Hepatocyte (in vitro differentiated cells): ENCODE results near the gene PIGN.

Experiments used
- EZH2 ChIP-seq: fragments of 200-600 bp; sonication (generic); IDR thresholded peaks from 2 replicates; pipeline ENCODE4 v1.6.1; 2016; ENCODE audit warnings: antibody characterized with exemption, mild to moderate bottlenecking, borderline replicate concordance
- EZH2phosphoT487 ChIP-seq: fragments of 200-600 bp; sonication (generic); IDR thresholded peaks from one replicate; pipeline ENCODE4 v1.6.1; 2018; ENCODE audit warnings: antibody characterized with exemption, mild to moderate bottlenecking, low read depth, moderate library complexity; ENCODE audit not compliant: unreplicated experiment, severe bottlenecking
- TF ChIP-seq, protein P1 (sequence below): fragments of 200-600 bp; sonication (generic); IDR thresholded peaks from 2 replicates; pipeline ENCODE4 v1.5.1; 2016; ENCODE audit warnings: antibody characterized with exemption, mild to moderate bottlenecking; ENCODE audit not compliant: poor library complexity

- TF ChIP-seq, protein P1, sequence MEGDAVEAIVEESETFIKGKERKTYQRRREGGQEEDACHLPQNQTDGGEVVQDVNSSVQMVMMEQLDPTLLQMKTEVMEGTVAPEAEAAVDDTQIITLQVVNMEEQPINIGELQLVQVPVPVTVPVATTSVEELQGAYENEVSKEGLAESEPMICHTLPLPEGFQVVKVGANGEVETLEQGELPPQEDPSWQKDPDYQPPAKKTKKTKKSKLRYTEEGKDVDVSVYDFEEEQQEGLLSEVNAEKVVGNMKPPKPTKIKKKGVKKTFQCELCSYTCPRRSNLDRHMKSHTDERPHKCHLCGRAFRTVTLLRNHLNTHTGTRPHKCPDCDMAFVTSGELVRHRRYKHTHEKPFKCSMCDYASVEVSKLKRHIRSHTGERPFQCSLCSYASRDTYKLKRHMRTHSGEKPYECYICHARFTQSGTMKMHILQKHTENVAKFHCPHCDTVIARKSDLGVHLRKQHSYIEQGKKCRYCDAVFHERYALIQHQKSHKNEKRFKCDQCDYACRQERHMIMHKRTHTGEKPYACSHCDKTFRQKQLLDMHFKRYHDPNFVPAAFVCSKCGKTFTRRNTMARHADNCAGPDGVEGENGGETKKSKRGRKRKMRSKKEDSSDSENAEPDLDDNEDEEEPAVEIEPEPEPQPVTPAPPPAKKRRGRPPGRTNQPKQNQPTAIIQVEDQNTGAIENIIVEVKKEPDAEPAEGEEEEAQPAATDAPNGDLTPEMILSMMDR: no peak
- TF ChIP-seq EZH2 (no peak), EZH2phosphoT487 (no peak)
Observed at GRCh38 chr18:62105376-62105775, 81.5 kb downstream of the PIGN start.
